ENCODE measurements around the gene DBNDD1.

DNA sequence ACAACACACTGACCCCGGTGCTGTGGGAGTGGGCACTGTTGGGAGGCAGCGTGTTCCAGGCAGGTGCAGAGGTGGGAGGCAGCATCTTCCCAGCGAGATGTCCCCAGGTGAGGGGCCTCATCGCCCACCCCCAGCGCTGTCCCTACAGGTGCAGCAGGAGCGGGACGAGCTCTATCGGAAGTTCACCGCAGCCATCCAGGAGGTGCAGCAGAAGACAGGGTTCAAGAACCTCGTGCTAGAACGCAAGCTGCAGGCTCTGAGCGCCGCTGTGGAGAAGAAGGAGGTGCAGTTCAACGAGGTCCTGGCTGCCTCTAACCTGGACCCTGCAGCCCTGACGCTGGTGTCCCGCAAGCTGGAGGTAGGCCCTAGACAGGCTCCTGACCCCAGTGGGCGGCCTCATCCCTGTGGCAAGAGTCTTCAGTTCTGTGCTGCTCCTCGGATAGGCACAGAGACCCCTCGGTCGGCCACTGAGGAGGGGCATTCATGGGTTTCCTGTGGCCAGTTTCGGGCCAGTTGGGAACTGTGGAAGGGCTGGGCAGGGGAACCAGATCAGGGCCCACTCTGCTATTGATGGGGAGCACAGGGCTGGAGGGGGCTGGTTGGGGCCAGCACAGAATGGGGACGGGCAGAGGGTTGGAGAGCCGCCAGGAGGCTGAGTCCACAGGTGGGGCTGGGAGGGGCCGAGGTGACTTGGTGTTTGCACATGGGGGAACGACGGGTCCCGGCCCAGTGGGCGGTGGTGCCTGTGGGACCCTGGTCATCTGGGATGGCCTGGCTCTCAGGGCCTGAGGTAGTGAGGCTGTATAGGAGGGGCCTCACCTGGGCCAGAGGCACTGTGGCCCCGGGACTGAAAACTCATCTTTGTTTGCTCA is 21.1 kb upstream of the DBNDD1 start:
- TF ChIP-seq RORB (CRISPR knock-in tag; IDR thresholded peaks at IDR 0.05): no peak
- TF ChIP-seq, protein P1, sequence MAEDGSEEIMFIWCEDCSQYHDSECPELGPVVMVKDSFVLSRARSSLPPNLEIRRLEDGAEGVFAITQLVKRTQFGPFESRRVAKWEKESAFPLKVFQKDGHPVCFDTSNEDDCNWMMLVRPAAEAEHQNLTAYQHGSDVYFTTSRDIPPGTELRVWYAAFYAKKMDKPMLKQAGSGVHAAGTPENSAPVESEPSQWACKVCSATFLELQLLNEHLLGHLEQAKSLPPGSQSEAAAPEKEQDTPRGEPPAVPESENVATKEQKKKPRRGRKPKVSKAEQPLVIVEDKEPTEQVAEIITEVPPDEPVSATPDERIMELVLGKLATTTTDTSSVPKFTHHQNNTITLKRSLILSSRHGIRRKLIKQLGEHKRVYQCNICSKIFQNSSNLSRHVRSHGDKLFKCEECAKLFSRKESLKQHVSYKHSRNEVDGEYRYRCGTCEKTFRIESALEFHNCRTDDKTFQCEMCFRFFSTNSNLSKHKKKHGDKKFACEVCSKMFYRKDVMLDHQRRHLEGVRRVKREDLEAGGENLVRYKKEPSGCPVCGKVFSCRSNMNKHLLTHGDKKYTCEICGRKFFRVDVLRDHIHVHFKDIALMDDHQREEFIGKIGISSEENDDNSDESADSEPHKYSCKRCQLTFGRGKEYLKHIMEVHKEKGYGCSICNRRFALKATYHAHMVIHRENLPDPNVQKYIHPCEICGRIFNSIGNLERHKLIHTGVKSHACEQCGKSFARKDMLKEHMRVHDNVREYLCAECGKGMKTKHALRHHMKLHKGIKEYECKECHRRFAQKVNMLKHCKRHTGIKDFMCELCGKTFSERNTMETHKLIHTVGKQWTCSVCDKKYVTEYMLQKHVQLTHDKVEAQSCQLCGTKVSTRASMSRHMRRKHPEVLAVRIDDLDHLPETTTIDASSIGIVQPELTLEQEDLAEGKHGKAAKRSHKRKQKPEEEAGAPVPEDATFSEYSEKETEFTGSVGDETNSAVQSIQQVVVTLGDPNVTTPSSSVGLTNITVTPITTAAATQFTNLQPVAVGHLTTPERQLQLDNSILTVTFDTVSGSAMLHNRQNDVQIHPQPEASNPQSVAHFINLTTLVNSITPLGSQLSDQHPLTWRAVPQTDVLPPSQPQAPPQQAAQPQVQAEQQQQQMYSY (CRISPR knock-in tag; IDR thresholded peaks at IDR 0.05): no peak
- TF ChIP-seq ATF3 (CRISPR knock-in tag; conservative IDR thresholded peaks at IDR 0.05): no peak
- TF ChIP-seq E2F4 (CRISPR knock-in tag; IDR thresholded peaks at IDR 0.05; ENCODE audit: borderline replicate concordance, low read depth): no peak
- no peak for TF ChIP-seq CTCF (IDR thresholded peaks at IDR 0.05)
- TF ChIP-seq MAX (CRISPR knock-in tag; IDR thresholded peaks at IDR 0.05): no peak
- no peak for TF ChIP-seq ZBTB21 (CRISPR knock-in tag; IDR thresholded peaks at IDR 0.05; ENCODE audit: borderline replicate concordance)
- TF ChIP-seq JUN (CRISPR knock-in tag; IDR thresholded peaks at IDR 0.05): no peak
- no peak for TF ChIP-seq SP1 (CRISPR knock-in tag; conservative IDR thresholded peaks at IDR 0.05)
- TF ChIP-seq USF2 (CRISPR knock-in tag; IDR thresholded peaks at IDR 0.05): no peak
- TF ChIP-seq CREB1 (CRISPR knock-in tag; IDR thresholded peaks at IDR 0.05): no peak
- TF ChIP-seq KAT7 (CRISPR knock-in tag; IDR thresholded peaks at IDR 0.05; ENCODE audit: borderline replicate concordance): no peak

All from WTC11 (cell line).